IPS DF 4.7 (cell line): Measurements from ENCODE around the gene BNC1.

Experiments
- DNase-seq: peaks from one replicate; pipeline ENCODE4 v3.0.0-alpha.2; 2013; ENCODE audit warnings: low spot score; ENCODE audit errors: extremely low read depth

Gene BNC1, protein sequence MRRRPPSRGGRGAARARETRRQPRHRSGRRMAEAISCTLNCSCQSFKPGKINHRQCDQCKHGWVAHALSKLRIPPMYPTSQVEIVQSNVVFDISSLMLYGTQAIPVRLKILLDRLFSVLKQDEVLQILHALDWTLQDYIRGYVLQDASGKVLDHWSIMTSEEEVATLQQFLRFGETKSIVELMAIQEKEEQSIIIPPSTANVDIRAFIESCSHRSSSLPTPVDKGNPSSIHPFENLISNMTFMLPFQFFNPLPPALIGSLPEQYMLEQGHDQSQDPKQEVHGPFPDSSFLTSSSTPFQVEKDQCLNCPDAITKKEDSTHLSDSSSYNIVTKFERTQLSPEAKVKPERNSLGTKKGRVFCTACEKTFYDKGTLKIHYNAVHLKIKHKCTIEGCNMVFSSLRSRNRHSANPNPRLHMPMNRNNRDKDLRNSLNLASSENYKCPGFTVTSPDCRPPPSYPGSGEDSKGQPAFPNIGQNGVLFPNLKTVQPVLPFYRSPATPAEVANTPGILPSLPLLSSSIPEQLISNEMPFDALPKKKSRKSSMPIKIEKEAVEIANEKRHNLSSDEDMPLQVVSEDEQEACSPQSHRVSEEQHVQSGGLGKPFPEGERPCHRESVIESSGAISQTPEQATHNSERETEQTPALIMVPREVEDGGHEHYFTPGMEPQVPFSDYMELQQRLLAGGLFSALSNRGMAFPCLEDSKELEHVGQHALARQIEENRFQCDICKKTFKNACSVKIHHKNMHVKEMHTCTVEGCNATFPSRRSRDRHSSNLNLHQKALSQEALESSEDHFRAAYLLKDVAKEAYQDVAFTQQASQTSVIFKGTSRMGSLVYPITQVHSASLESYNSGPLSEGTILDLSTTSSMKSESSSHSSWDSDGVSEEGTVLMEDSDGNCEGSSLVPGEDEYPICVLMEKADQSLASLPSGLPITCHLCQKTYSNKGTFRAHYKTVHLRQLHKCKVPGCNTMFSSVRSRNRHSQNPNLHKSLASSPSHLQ

DNA sequence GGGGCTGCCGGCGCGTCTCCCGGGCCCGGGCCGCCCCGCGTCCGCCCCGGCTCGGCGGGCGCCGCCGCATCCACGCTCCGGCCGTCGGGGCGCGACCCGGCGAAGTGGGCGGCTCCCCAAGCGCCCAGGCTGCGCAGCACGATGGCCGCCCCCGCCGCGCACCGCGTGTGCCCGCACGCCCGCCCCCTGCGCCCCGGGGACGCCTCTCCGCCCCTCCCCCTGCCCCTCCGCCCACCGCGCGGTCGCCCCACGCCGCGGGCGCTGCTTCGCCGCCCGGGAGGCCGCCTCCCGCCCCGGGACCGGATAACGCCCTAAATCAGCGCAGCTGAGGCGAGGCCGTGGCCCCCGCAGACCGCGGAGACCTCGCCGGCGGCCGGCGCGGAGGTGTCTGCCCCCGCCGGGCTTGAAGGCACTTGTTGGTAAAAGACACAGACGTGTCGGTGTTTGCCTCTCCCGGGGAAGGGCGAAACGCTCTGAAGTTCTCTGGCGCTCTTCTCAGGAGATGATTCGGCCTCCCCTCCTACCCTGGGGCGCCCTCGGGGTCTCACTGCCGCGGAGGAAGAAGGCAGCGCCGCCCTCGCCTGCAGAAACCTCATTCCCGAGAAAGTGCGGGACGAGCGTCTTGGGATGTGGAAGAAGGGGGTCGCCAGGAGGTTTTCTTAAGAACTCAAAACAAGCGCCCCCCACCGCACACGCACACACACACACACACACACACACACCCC lies at the start of gene BNC1:
Gene BNC1 (minus strand): TSS at position 106 of the 725 bp plus-strand sequence. CDS start 36 bp downstream, at position 70.
- no peak for DNase-seq

DNA sequence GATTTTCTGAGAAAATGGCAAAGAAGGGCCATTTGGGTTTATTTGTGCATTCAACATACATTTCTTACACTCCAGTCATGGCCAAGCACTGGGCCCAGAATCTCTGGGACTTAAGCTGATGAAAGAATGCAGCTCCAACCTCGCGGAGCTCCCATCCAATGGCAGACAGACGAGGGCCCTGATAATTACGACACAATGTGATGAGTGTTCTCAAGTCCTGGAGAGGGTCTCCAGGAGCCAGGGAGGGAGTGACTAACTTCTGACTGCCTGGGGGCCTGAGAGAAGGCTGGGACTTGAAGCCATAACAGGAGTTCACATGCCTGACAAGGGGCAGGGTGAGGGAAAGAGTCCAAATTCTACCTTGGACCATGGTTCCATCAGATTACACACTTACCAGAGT lies 42.6 kb upstream of the BNC1 start:
- no peak for DNase-seq

DNA sequence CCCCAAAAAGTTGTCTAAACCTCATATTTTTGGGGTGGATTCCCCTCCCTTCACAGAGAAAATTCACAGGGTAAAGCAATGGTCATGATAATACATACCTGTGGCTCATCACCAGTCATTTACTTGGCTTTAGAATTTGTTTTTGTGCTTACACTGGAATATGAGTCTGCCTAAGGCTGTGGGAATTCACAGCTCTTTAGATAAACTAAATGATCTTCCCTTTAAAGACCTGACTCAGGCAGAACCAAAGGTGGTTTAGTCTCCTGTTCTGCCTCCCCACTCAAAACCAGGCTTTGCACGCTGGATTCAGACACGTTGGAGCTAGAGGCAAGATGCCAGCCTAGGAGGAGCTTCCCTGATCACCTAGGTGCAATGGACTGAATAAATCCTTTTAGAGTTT lies 40.3 kb upstream of the BNC1 start:
- no peak for DNase-seq

DNA sequence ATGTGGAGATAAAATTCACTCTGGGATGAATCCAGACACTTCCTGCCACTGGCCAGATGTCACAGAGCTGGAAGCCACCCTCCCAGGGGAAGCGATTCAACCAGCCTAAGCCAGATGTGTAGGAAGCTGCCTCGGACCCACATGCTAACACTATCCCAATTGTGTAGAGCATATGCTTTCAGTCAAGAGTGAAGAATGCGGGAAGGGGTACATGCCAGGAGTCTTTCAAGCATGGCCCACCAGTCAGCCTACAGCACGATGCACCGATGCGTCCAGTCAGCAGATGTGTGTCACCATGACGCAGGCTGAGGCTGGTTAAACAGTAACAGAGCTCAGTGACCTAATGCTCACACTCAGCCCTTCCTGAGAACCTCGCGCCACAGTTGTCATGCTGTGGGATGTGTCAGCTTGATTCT lies 38.8 kb upstream of the BNC1 start:
- DNase-seq = no peak

DNA sequence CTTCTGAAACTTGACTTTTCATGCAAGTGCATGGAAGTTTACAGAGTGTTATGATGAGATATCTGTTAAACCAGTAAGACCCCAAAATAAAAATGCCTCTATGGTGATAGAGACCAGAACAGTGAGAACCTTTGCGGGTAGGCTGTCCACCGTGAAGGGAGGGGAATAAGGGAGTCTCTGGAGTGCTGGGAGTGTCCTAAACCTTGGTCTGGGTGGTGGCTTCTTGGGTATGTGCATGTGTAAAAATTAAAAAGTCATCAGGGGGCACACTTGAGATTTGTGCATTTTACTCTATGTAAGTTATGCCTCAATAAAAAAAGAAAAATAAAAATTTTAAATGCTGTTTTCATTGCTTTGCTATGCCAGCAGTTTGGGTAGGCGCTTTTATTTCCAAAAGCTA lies 38.2 kb upstream of the BNC1 start:
- no peak for DNase-seq

DNA sequence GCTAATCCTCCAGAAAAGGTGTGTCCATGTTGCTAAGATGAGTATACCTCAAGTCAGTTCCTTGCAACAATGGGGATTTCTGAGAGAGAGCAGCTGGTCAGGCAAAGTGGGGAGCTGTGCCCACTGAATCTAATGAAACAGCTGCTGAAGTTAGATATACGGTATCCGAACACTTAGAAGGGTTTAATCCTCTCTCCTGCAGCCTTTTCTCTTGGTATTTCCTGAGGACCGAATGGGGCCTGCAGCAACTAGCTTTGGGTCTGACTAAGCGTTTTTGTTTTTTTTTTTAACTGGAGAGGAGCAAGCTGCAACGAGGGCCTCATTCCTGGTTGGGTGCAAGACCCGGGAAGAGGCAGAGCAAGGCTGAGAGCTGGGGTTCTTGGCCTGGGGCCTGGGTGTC lies 37.6 kb upstream of the BNC1 start:
- DNase-seq = no peak

DNA sequence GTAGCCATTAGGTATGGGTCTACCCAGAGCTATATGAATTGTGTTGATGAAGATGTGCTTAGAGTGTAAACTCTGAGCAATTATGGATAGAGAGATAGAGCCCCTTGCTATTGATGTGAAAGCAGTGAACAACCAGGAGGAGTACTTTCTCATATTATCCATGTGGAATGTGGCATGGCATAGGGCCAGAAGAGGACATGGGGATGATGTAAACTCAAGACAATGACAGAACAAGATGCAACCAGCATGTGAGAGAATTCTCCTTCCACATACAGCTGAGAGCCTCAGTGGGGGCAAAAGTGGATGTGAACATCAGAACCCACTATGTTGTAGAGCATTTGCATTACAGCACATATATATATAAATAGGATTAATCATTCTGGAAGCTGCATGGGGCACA lies 36.4 kb upstream of the BNC1 start:
- no peak for DNase-seq

DNA sequence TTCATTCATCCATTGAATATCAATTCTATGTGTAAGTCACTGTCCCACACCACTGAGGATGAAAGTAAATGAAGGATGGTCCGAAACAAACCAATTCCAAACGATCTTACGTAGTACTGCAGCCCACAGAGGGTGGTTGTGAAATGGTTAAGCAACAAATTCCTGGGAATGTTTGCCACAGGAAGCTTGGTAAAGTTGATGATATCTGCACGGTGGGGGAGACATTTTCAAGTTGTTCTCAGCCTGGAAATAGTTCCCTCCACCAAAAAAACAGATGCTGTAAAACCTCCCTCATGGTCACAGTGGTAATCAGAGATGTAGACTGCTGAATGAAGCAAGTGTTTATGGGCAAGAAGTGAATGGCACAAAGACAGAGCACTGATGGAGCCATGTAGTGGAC lies 35.9 kb upstream of the BNC1 start:
- DNase-seq = no peak

DNA sequence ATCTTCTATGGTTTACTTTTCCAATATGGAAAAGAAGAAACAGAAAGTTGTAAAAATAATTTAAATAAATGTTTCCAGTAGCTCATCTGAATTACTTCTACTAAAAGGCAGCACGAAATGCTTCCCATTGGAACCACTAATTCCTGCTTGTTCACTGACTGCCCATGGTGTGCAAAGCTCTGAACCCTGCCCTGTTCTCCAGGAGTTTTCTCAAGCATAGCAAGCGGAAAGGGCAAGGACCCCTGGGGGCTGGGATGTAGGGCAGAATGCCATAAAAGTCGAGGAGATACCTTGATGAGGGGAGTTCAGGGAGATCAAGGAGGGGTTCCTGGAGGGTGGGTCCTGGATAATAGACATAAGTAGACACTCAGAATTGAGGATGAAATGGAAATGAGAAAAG lies 35.3 kb upstream of the BNC1 start:
- DNase-seq = no peak

DNA sequence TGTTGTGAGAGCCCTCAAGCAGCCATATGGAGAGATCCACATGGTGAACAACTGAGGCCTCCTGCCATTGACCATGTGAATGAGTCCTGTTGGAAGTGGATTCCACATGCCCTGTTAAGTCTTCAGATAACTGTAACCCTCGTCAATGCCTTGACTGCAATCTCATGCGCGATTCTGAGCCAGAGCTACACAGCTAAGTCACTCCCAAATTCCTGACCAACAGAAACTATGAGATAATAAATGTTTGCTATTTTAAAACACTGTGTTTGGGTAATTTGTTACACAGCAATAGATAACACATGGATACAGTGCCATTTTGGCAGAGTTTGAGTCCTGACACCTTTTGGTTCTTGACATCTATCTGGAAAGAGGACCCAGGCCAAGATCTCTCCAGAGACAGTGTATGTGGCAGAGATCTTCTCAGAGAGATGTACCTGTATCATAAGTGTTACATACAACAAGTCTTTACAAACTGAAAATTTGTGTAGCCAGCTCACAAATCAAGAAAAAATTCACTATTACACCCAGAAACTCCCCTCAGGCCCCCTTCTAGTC lies 34.5 kb upstream of the BNC1 start:
- no peak for DNase-seq

DNA sequence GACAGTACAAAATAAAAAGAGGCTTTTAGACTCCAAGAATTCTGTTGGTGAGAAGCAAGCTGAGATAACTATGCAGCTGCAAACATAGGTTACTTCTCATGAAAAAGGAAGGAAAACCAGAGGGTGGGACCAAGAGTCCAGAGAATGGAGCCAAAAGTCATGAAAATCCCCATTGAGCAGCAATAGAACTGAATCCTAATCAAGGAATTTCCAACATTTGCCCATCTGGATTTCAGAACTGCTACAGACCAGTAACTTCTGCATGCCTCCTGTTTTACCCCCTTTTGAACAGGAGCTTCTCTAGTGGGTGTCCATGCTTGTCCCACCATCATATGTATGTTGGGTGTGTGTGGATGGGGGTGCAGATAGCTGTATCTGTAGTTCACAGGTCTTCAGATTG lies 33.6 kb upstream of the BNC1 start:
- DNase-seq = no peak

DNA sequence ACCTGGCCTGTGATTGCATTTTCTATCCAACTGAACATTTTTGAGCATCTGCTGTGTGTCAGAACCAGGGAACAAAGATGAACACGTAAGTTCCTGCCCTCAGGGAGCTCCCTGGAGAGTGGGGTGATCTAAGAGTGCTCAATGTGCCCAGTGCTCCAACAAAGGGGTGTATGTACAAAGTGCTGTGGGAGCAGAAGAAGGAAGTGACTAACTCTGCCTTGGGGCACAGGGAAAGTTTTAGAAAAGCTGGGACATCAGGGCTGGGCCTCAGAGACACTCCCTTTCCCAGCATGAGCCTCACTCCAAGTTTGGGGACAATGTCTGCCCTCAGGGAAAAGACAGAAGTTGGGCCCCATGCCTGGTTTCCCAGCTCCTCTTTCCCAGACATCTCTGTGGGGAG lies 27.6 kb upstream of the BNC1 start:
- no peak for DNase-seq

DNA sequence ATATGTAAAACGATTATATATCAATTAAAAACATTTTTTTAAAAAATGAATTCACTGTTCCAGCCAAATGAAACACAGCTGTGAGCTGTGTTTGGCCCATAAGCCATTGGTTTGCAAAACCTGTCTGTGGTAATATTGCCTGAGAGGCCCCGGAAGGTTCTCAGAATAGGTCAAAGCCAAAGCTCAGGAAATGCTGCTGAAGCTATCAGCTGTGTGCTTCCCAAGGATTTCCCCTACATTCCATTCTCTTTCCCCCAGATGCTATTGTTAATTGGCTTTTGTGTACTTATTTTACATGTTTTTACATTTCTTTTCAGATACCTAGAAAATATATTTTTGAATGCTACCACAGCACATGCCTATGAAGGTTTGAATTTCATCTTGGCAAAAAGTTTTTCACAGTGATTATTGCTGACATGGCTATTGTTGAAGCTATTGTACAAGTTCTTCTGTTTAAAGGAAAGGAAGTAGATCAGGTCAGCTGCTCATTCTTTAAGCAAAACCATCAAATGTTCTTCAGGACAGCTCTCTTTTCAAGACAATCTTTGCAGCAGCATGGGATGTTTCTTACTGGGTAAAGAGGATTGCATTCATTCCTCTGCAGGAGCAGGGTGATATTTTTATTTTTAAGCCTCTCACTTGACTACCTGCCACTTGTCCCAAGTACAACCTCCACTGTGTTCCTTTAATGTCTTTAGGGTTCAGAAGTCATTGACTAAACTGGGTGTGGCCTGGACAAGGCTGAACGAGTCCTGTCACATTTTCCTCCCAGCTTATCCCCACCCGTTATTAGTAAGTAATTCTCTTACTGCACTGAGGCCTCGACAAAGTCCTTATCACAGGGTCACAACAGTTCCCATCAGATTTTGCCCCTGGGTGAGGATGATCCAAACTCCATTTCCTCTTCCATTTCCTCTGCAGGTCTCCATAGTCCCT lies 26.3 kb upstream of the BNC1 start:
- no peak for DNase-seq

DNA sequence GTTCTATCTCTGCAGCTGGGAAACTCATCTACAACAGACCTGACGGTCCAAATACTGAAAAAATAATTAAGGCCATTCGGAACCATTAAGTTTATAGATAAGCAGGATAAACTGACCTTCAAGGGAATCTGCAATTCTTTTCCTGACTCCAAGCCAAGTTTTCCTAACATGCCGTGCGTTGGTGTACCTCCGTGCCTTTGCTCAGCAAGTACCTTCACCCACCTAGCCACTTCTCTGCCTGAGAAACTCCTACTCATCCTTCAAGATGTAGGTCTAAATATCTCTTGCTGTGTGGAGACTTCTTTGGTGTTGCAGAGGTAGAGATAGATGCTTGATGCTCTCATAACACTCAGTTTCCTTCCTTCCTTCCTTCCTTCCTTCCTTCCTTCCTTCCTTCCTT lies 24.2 kb upstream of the BNC1 start:
- DNase-seq = no peak

DNA sequence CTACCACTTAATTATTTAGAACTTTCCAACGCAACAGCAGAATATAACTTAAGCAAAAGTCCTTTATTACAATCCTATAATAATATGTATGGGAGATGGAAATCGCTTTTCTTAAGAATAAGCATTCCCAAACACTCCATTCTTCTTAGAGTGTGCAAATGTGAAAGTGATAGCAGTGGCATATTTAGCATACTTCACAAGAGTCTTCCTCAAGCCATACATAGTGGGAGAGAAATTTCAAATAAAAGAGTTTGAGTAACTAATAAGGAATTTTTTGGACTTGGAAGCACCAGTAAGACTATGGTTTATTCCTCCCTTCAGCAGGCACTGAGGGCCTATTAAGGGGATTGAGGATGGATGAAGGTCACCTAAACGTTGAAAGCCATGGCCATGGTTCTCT lies 22.1 kb upstream of the BNC1 start:
- DNase-seq = no peak

DNA sequence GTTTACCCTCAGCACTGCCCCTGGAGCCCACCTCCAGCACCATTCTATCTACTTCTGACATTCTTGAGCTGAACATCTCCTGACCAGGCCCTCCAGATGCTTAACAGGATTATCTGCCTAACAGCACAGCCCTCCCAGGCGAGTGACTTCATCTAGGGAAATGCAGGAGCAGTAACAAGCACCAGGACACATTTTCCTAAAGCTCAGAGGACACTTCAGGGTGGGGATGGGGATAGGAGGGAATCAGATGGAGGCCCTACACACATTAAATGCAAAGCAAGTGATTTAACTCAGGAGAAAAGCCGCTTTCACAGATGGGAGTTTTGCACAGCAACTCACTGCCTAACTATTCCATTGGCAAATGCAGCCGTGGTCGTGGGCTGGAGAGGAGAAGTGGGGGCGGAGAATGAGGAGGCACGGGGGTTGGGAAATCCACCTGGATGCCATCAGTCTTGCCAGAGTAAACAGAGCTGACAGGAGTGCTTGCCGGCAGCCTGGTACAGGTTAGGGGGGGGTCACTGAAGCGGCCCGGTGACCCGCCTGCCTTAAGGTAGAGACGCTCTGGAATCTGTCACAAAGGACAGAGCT lies 21.3 kb upstream of the BNC1 start:
- DNase-seq = no peak

DNA sequence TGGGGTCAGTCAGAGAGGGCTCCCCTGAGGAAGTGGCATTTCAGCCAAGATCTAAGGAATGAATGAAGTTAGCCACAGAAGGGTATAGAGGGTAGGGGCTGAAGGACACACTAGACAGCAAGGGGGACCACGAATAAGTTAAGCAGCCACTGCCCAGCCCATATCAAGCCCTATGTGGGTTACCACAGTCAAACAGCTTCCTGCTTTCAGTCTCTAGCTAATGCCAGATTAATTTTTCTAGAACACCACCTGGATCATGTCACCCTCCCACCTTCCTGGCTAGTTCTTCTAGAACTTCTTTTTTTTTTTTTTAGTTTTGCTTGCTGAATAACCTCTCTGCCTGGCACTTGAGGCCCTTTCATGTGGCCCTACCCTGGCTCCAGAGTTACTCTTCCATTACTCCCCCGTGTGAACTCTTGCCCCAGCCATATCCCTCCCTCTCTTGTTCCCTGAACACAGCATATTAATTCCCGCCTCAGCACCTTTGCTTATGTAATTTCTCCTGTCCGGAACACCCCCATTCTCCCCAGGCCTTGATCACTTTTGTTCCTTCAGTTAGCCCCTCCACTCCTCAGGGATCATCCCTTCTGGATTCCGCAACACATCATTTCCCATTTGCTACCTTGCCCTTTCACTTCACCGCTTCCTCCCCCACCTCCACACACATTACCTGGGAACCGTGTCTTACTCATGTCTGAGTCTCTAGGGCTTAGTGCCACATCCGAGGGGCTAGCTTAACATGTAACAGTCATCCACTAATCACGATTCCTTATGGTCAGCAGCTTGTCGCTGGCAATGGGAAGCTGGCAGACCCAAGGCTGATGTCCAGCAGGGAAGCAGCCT lies 20.6 kb upstream of the BNC1 start:
- DNase-seq = no peak

DNA sequence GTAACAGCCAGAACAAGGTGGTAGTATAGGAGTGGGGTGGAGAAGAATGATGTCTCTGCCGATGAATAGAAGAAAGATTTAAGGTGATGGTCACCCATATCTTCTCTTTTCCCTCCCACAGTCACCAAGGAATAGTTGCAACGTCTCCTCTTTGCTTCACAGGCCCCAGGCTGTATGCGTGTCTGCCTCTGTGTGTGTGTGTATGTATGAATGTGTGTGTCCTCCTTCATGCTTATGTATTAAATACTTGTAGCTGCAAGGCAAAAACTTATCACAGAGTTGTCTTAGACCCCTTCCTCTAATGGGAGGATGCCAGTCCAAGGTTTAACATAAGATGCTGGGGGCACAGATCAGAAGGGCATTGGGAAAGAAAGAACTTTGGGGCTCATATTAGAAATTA lies 19.1 kb upstream of the BNC1 start:
- DNase-seq = no peak

DNA sequence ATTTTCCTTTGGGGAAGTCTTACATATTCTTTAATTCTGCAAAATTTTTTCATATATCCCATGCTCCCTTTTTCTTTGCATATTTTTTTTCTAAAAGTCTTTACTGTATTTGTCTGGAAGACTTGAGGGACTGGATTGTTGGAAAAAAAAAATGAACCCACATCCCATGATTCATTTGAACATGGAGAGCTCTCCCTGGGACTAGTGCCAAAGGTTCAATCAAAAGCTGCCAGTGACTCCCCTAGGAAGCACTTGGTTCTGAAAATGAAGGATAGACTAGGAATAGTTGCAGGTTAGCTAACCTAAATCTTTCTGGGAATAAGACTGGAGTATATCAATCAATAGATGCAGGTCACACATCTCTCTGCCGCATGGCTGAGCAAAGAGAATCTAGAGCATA lies 16.4 kb upstream of the BNC1 start:
- no peak for DNase-seq
